Effector memory CD4-positive, alpha-beta T cell (primary cell): Measurements from ENCODE around the gene KRTAP10-2.
"Not testable (repeated sequence)": the region's sequence is repeated elsewhere in the genome, so short reads cannot be mapped to it uniquely, and the experiment has no call there.

Experiments used
- DNase-seq, 3 donors: peaks; one replicate each; pipeline ENCODE4 v3.0.0-alpha.2; 2020
- H3K27ac ChIP-seq: 2 replicates; pipeline ENCODE4 v1.7.0; 2013; ENCODE audit warnings: mild to moderate bottlenecking, low read length, moderate library complexity; ENCODE audit not compliant: insufficient read depth, poor library complexity, severe bottlenecking
- H3K27me3 ChIP-seq: replicated peaks from 2 replicates; pipeline ENCODE4 v1.7.0; 2013; ENCODE audit warnings: mild to moderate bottlenecking, low read length; ENCODE audit not compliant: insufficient read depth, control insufficient read depth, poor library complexity, severe bottlenecking
- H3K36me3 ChIP-seq: 2 replicates; pipeline ENCODE4 v1.7.0; 2013; ENCODE audit warnings: mild to moderate bottlenecking, low read length, moderate library complexity; ENCODE audit not compliant: control insufficient read depth, insufficient read depth
- H3K4me1 ChIP-seq: 2 replicates; pipeline ENCODE4 v1.7.0; 2013; ENCODE audit warnings: low read length, mild to moderate bottlenecking; ENCODE audit not compliant: control insufficient read depth, insufficient read depth, poor library complexity, severe bottlenecking
- H3K4me3 ChIP-seq: 2 replicates; pipeline ENCODE4 v1.7.0; 2013; ENCODE audit warnings: low read length, low read depth, mild to moderate bottlenecking; ENCODE audit not compliant: insufficient read depth, poor library complexity, severe bottlenecking
- H3K9me3 ChIP-seq: 2 replicates; pipeline ENCODE4 v1.7.0; 2013; ENCODE audit warnings: mild to moderate bottlenecking, low read length, moderate library complexity; ENCODE audit not compliant: control insufficient read depth

Gene KRTAP10-2

DNA sequence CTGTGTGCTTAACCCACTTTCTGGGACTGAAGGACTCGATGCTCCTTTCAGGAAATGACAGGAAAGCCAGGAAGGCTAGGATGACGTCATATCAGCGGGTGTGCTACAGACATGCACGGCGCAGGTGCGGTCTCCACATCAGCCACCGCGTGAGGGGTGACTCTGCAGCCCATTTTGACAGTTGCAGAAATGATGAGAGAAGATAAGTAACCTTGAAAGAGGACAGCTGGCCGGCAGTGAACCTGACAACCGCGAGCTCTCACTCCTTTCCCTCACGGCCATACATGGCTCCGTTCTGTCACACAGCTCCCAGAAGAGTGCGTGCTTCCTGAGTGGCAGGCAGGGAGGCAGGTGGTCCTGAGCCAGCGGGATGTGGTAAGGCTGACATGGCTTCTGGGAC is 30.8 kb upstream of the KRTAP10-2 start:
- H3K4me1 ChIP-seq, result no peaks in the 10 kb centered on the region
- no peaks in the 10 kb centered on the region for H3K27me3 ChIP-seq
- H3K4me3 ChIP-seq, result no peak overlapping the region
- H3K27ac ChIP-seq, result no peak overlapping the region
- H3K9me3 ChIP-seq, result peaks cover 8% of the 10 kb centered on the region
- H3K36me3 ChIP-seq, result no peaks in the 10 kb centered on the region
- DNase-seq, result no peak

DNA sequence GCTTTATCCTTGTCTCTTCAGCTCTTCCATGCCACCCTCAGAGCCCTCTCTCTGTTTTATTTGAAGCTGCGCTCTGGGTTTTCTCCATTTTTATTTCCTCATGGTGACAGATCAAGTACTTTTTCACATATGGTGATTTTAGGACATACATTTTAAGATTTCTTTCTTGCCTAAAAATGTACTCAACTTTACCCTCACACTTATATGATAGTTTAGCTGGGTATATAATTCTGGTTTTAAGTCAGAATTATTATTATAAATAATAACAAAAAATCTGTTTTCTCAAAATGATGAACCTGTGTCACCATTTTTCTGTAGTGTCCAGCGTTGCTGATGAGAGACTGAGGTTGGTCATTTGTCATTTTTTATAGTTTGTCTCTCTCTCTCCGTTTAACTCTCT is 29.9 kb upstream of the KRTAP10-2 start:
- Histone ChIP-seq H3K27ac (no peak overlapping the region), H3K4me3 (no peak overlapping the region), H3K36me3 (no peaks in the 10 kb centered on the region), H3K27me3 (no peaks in the 10 kb centered on the region), H3K9me3 (peaks cover 8% of the 10 kb centered on the region), H3K4me1 (no peaks in the 10 kb centered on the region)
- no peak for DNase-seq

DNA sequence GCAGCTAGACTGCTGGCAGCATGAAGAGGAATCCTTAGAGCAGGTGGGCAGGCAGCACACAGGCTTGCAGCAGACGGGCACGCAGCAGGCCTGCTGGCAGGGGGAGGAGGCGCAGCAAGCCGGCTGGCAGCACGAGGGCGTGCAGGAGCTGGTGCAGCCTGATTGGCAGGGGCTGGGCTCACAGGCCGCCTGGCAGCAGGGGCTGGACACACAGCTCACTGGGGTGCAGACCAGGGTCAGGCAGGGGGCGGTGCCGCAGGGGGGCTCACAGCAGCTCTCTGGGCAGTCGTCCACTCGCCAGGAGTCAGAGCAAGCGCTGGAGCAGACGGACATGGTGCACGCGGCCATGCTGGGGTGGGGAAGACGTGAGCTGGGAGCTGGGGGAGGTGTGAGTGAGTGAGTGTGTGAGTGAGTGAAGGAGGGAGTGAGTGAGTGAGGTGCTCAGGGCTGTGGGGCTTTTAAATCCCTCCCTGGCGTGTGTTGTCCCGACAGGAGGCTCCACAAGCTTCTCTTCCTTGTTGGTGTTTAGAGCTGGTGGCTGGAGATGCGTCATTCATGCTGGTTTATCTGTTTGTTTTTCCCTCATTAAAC is 29.0 kb upstream of the KRTAP10-2 start, which contains the start of gene KRTAP10-5:
Gene KRTAP10-5, minus strand, starts transcription at position 374 of the 591 bp plus-strand sequence. Its CDS starts 26 bp downstream, at position 348.
- not testable (repeated sequence) for H3K27me3 ChIP-seq, H3K4me1 ChIP-seq, H3K4me3 ChIP-seq, H3K36me3 ChIP-seq, H3K27ac ChIP-seq, H3K9me3 ChIP-seq, DNase-seq

DNA sequence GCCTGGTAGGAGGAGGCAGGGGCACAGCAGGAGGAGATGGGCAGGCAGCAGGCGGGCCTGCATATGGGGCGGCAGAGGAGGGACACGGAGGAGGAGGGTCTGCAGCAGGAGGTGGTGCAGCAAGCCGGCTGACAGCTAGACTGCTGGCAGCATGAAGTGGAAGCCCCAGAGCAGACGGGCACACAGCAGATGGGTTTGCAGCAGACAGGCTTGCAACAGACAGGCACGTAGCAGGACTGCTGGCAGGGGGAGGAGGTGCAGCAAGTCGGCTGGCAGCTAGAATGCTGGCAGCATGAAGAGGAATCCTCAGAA is 28.5 kb upstream of the KRTAP10-2 start:
- no peak overlapping the region for H3K27ac ChIP-seq
- H3K4me1 ChIP-seq, result no peaks in the 10 kb centered on the region
- H3K9me3 ChIP-seq, result peaks cover 8% of the 10 kb centered on the region
- no peaks in the 10 kb centered on the region for H3K27me3 ChIP-seq
- H3K36me3 ChIP-seq, result no peaks in the 10 kb centered on the region
- DNase-seq, result no peak
- H3K4me3 ChIP-seq, result no peak overlapping the region

DNA sequence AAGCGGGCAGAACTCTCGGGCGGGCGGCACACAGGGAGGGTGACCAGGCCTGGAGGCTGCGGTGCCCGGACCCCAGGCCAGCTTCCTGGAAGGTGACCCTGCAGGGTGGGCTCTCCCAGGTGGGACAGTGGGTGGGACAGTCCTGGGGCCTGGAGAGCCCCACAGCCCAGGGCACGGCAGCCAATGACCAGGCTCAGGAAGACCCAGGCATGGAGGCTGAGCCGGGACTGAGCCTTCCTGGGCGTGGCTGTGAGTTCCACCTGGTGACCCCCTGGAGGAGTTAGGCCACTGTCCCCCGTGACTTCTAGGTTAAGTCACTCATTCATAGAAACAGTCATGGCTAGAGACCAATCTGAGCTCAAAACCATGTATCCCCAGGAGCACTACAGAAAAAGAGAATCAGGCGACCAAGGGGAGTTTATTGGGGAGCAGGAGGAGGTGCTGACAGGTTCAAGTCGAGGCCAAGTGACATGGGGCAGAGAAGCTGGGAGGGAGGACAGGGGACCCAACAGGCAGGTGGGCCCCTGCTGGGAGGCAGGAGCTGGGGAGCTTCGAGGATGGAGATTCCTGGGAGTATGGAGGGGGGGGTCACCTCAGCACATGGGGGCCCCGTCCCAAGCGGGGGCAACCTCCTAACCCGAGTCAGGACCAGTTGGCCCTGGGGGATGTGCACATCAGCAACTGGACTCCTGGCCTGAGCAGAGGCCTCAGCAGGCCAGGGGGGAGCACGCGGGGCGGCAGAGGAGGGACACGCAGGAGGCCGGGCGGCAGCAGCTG is 27.9 kb upstream of the KRTAP10-2 start:
- Histone ChIP-seq H3K9me3 (peaks cover 8% of the 10 kb centered on the region), H3K4me1 (no peaks in the 10 kb centered on the region), H3K4me3 (no peak overlapping the region), H3K36me3 (no peaks in the 10 kb centered on the region), H3K27ac (no peak overlapping the region), H3K27me3 (no peaks in the 10 kb centered on the region)
- DNase-seq, result no peak

DNA sequence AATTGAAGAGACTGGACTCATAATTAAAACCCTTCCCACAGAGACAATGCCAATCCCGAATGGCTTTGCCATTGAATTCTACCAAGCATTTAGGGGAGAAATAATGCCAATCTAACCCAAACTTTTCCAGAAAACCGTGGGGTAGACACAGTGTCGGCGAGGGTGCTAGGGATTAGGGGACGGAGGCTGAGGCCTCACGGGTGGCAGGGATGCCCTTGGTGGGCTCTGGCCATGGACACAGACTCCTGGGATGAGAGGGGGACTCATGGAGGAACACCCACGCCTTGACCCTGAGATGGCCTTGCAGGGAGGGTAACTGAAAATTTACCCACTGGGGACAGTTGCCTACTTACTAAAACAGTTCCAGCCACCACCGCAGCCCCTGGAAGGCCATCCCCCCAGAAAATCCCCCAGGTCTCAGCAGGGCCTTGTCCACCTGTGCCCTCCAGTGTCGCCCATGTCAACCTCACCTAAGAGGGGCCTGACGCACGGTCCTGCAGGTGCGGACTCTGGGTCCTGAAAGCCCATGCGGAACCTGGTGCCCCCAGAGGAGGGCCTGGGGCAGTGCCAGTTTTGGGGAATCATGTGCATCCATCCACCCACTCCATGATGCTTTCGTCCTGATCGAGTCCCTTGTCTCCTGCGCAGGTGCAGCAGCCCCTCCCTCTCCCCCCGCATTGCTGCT is 27.2 kb upstream of the KRTAP10-2 start:
- Histone ChIP-seq H3K27ac (no peak overlapping the region), H3K9me3 (peaks cover 8% of the 10 kb centered on the region), H3K27me3 (no peaks in the 10 kb centered on the region), H3K4me3 (no peak overlapping the region), H3K36me3 (no peaks in the 10 kb centered on the region), H3K4me1 (no peaks in the 10 kb centered on the region)
- no peak for DNase-seq

DNA sequence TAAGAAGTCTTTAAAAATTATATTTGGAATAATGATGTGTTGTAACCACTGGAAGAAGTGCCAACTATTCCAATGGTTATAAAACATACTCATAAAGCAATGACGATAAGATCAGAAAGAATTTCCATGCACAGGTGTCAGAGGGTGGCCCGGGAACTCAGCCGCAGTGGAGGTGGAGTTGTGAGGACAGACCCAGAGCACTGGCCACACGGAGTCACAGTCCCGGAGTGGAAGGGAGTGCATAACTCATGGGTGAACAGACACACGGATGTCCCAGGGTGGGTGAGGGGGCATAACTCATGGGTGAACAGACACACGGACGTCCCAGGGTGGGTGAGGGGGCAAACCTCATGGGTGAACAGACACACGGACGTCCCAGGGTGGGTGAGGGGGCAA is 24.7 kb upstream of the KRTAP10-2 start:
- Histone ChIP-seq H3K4me3 (no peak overlapping the region), H3K36me3 (no peaks in the 10 kb centered on the region), H3K4me1 (no peaks in the 10 kb centered on the region), H3K27me3 (no peaks in the 10 kb centered on the region), H3K9me3 (no peaks in the 10 kb centered on the region), H3K27ac (no peak overlapping the region)
- DNase-seq, result no peak

DNA sequence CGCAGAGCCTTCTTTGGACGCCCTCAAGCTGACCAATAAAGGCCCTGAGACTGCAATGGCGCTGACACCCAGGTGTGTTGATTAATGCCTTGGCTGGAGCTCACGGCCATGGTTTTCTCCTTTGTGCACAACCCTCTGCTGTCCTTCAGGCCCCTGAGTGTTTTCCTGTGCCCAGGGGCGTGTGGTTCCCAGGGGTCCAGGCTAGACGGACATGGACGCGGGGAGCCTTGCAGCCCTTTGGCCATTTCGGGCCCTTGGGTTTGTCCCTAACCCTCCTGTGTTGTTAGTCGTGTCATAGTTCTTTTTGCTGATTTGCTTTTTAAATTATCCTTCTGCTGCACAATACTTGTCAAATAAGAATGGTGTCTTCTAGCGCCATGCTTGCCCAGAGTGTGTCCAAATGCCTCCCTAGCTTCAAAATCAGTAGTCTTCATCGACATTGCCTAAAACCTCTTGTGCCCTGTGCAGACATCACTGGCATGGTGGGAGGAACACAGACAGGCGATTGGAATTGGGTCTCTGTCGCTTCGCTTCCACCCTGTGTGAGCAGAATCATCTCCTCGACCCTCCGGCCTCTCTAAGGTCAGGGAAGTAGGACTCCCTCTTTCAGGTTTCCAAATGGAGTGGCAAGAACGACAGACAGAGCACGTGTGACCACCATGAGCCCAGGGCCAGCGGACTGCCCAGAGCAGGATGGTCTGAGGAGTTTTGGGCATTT is 24.2 kb upstream of the KRTAP10-2 start:
- Histone ChIP-seq H3K36me3 (no peaks in the 10 kb centered on the region), H3K27me3 (no peaks in the 10 kb centered on the region), H3K9me3 (no peaks in the 10 kb centered on the region), H3K4me1 (no peaks in the 10 kb centered on the region), H3K27ac (no peak overlapping the region), H3K4me3 (no peak overlapping the region)
- no peak for DNase-seq

DNA sequence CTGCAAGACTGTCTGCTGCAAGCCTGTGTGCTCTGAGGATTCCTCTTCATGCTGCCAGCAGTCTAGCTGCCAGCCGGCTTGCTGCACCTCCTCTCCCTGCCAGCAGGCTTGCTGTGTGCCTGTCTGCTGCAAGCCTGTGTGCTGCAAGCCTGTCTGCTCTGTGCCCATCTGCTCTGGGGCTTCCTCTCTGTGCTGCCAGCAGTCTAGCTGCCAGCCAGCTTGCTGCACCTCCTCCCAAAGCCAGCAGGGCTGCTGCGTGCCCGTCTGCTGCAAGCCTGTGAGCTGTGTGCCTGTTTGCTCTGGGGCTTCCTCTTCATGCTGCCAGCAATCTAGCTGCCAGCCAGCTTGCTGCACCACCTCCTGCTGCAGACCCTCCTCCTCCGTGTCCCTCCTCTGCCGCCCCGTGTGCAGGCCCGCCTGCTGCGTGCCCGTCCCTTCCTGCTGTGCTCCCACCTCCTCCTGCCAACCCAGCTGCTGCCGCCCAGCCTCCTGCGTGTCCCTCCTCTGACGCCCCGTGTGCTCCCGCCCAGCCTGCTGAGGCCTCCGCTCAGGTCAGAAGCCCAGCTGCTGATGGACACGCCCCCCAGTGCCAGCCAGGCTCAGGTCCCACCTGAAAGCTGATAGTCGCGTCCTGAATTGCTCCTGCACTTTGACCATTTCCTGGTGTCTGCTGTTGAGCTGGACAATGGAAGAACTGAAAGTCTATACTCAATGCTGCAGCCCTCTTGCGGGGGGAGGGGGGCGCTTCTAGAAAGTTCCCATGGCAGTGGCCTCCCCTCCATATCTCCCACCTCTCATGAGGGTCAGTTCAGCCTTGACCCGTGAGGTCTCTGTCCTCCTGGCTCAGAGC is 23.4 kb upstream of the KRTAP10-2 start:
- Histone ChIP-seq H3K36me3 (no peaks in the 10 kb centered on the region), H3K27me3 (no peaks in the 10 kb centered on the region), H3K27ac (no peak overlapping the region), H3K4me1 (no peaks in the 10 kb centered on the region), H3K4me3 (no peak overlapping the region), H3K9me3 (no peaks in the 10 kb centered on the region)
- no peak for DNase-seq
